OCI-LY1 (cell line): ENCODE data around the gene GNAS.

Experiments
- H2AFZ ChIP-seq: fragments of 200-600 bp; sonication (generic), shearing (Covaris generic); 2 replicates; pipeline ENCODE4 v1.6.0; 2014; ENCODE audit warnings: antibody characterized with exemption, mild to moderate bottlenecking, low read length
- H3F3A ChIP-seq: fragments of 200-600 bp; sonication (generic), shearing (Covaris generic); 2 replicates; pipeline ENCODE4 v1.6.0; 2014; ENCODE audit warnings: mild to moderate bottlenecking, antibody characterized with exemption, low read length, moderate library complexity; ENCODE audit not compliant: insufficient read depth
- H3K27ac ChIP-seq: fragments of 200-600 bp; sonication (generic); 2 replicates; pipeline ENCODE4 v1.5.1; 2014; ENCODE audit warnings: low read length, mixed run types, mild to moderate bottlenecking, low read depth; ENCODE audit not compliant: poor library complexity, severe bottlenecking
- H3K27me3 ChIP-seq: fragments of 200-600 bp; sonication (generic); 2 replicates; pipeline ENCODE4 v1.6.0; 2014; ENCODE audit warnings: antibody characterized with exemption, mild to moderate bottlenecking, low read length, moderate library complexity; ENCODE audit not compliant: insufficient read depth
- H3K36me3 ChIP-seq: fragments of 200-600 bp; sonication (generic); 2 replicates; pipeline ENCODE4 v1.6.1; 2014; ENCODE audit warnings: mild to moderate bottlenecking, antibody characterized with exemption, low read length, moderate library complexity, mixed read lengths; ENCODE audit not compliant: insufficient read depth
- H3K4me1 ChIP-seq: fragments of 200-600 bp; sonication (generic); 2 replicates; pipeline ENCODE4 v1.5.1; 2014; ENCODE audit warnings: mild to moderate bottlenecking, low read length, moderate library complexity; ENCODE audit not compliant: insufficient read depth, severe bottlenecking
- H3K4me2 ChIP-seq: fragments of 200-600 bp; sonication (generic), shearing (Covaris generic); 2 replicates; pipeline ENCODE4 v1.6.1; 2014; ENCODE audit warnings: low read length
- H3K4me3 ChIP-seq: fragments of 200-600 bp; sonication (generic); 2 replicates; pipeline ENCODE4 v1.5.1; 2014; ENCODE audit warnings: low read length, low read depth, mild to moderate bottlenecking, mixed read lengths; ENCODE audit not compliant: poor library complexity, severe bottlenecking
- H3K79me2 ChIP-seq: fragments of 200-600 bp; shearing (Covaris generic); 2 replicates; pipeline ENCODE4 v1.6.1; 2016; ENCODE audit warnings: mixed run types, low read length, mixed read lengths; ENCODE audit not compliant: insufficient read depth
- H3K9ac ChIP-seq: fragments of 200-600 bp; sonication (generic), shearing (Covaris generic); 2 replicates; pipeline ENCODE4 v1.6.1; 2014; ENCODE audit warnings: mild to moderate bottlenecking, low read length, mixed read lengths
- H3K9me2 ChIP-seq: fragments of 200-600 bp; sonication (generic), shearing (Covaris generic); 2 replicates; pipeline ENCODE4 v1.6.1; 2014; ENCODE audit warnings: low read depth, mild to moderate bottlenecking, low read length, mixed read lengths
- H3K9me3 ChIP-seq: fragments of 200-600 bp; shearing (Covaris generic); 2 replicates; pipeline ENCODE4 v1.6.1; 2014; ENCODE audit warnings: low read length, mixed read lengths
- H4K20me1 ChIP-seq: fragments of 200-600 bp; sonication (generic), shearing (Covaris generic); 2 replicates; pipeline ENCODE4 v1.6.0; 2016; ENCODE audit warnings: mild to moderate bottlenecking, low read length; ENCODE audit not compliant: insufficient read depth
- CTCF ChIP-seq: fragments of 200-600 bp; sonication (generic), shearing (Covaris generic); IDR thresholded peaks from 2 replicates; pipeline ENCODE4 v1.5.1; 2017; ENCODE audit warnings: mild to moderate bottlenecking, antibody characterized with exemption, low read length, moderate library complexity, mixed read lengths
- EZH2 ChIP-seq: fragments of 200-600 bp; sonication (generic), shearing (Covaris generic); IDR thresholded peaks from 2 replicates; pipeline ENCODE4 v1.8.0; 2017; ENCODE audit warnings: borderline replicate concordance, mixed run types, mild to moderate bottlenecking, antibody characterized with exemption, low read length, moderate library complexity, mixed read lengths

The GNAS gene

GRCh38 chr20:58841539-58842264 lies 10.8 kb upstream of the GNAS start:
- H3K36me3 ChIP-seq = peaks cover 11% of the 10 kb centered on the region
- no peak overlapping the region for H3K4me3 ChIP-seq
- H3K79me2 ChIP-seq = no peaks in the 10 kb centered on the region
- H3F3A ChIP-seq = no peaks in the 10 kb centered on the region
- H3K9me3 ChIP-seq = no peaks in the 10 kb centered on the region
- no peak overlapping the region for H3K9ac ChIP-seq
- TF ChIP-seq EZH2 (no peak), CTCF (no peak)
- H3K4me1 ChIP-seq = no peaks in the 10 kb centered on the region
- no peak overlapping the region for H3K4me2 ChIP-seq
- H2AFZ ChIP-seq = no peak overlapping the region
- H4K20me1 ChIP-seq = no peaks in the 10 kb centered on the region
- no peaks in the 10 kb centered on the region for H3K27me3 ChIP-seq
- no peak overlapping the region for H3K27ac ChIP-seq
- H3K9me2 ChIP-seq = no peaks in the 10 kb centered on the region

- Histone ChIP-seq H3K27me3 (no peaks in the 10 kb centered on the region), H3K4me3 (no peak overlapping the region), H3K36me3 (peaks cover 11% of the 10 kb centered on the region; the same call in 1 of the 2 replicates), H3K4me1 (no peaks in the 10 kb centered on the region), H4K20me1 (no peaks in the 10 kb centered on the region), H3K27ac (no peak overlapping the region), H3K4me2 (no peak overlapping the region), H3K9me2 (no peaks in the 10 kb centered on the region), H2AFZ (no peak overlapping the region), H3K9me3 (no peaks in the 10 kb centered on the region), H3F3A (no peaks in the 10 kb centered on the region), H3K79me2 (no peaks in the 10 kb centered on the region), H3K9ac (no peak overlapping the region)
- TF ChIP-seq EZH2 = no peak
- TF ChIP-seq CTCF = no peak
Measured at GRCh38 chr20:58842276-58842675, 10.2 kb upstream of the GNAS start.

GRCh38 chr20:58843128-58843556 lies 9.4 kb upstream of the GNAS start:
- H3K9me3 ChIP-seq = no peaks in the 10 kb centered on the region
- no peaks in the 10 kb centered on the region for H3F3A ChIP-seq
- H4K20me1 ChIP-seq = no peaks in the 10 kb centered on the region
- H3K36me3 ChIP-seq = peaks cover 11% of the 10 kb centered on the region; the same call in 1 of the 2 replicates
- H3K9ac ChIP-seq = no peak overlapping the region
- no peaks in the 10 kb centered on the region for H3K79me2 ChIP-seq
- no peaks in the 10 kb centered on the region for H3K9me2 ChIP-seq
- TF ChIP-seq EZH2 (no peak), CTCF (no peak)
- H3K4me2 ChIP-seq = no peak overlapping the region
- H3K4me3 ChIP-seq = no peak overlapping the region
- no peak overlapping the region for H3K27ac ChIP-seq
- no peaks in the 10 kb centered on the region for H3K27me3 ChIP-seq
- H3K4me1 ChIP-seq = no peaks in the 10 kb centered on the region
- no peak overlapping the region for H2AFZ ChIP-seq
